ENCODE data around the gene LRRC52. TPM values are rescaled to one million over a fixed set of nuclear protein-coding genes. Genes with fewer than 3 reads are reported as not detected.

The LRRC52 gene
- total and polyA plus RNA-seq, 2 donors, result not detected

GRCh38 chr1:165612062-165612461 is 68.3 kb downstream of the LRRC52 start:
- Histone ChIP-seq H3K36me3 (ENCODE audit: insufficient read depth) (no peaks in the 10 kb centered on the region), H3K4me1 (ENCODE audit: insufficient read depth) (no peaks in the 10 kb centered on the region), H3K27ac (ENCODE audit: low read depth) (no peak overlapping the region), H3K4me3 (ENCODE audit: low read depth, low read length) (no peak overlapping the region)
- no peak for DNase-seq (ENCODE audit: extremely low spot score)
- 92% methylated on average over 3 of the region's 3 CpGs for WGBS

Other genes starting within 250 kb of the LRRC52 start
- 0.42 TPM for gene LMX1A, start 187.3 kb upstream of the LRRC52 start, total RNA-seq
- gene LMX1A, start 187.3 kb upstream of the LRRC52 start, polyA plus RNA-seq, result 0.29 TPM
- gene RXRG, start 98.9 kb upstream of the LRRC52 start, total RNA-seq, result 4.5 TPM
- gene RXRG, start 98.9 kb upstream of the LRRC52 start, polyA plus RNA-seq, result 1.7 TPM
- gene MGST3, start 87.2 kb downstream of the LRRC52 start, total RNA-seq, result 166 TPM
- gene MGST3, start 87.2 kb downstream of the LRRC52 start, polyA plus RNA-seq, result 208 TPM
- gene ALDH9A1, start 154.6 kb downstream of the LRRC52 start, total RNA-seq, result 74.1 TPM
- 74.5 TPM for gene ALDH9A1, start 154.6 kb downstream of the LRRC52 start, polyA plus RNA-seq
- gene TMCO1, start 224.9 kb downstream of the LRRC52 start, total RNA-seq, result 78.3 TPM
- gene TMCO1, start 224.9 kb downstream of the LRRC52 start, polyA plus RNA-seq, result 84.8 TPM